Stimulated activated CD8-positive, alpha-beta memory T cell treated with anti-CD3 and anti-CD28 coated beads, Interleukin-4, amount 100 ng/mL, for 1 hour (primary cell): ENCODE measurements around the gene PTX4.
"Not testable (repeated sequence)": the region's sequence is repeated elsewhere in the genome, so short reads cannot be mapped to it uniquely, and the experiment has no call there.

Experiments used
- DNase-seq, 2 donors: peaks; one replicate each; pipeline ENCODE4 v3.0.0-alpha.2; 2020; ENCODE audit warnings: low read depth in 2 of 2, low spot score in 1 of 2

Gene PTX4

GRCh38 chr16:1444730-1445517 is 43.8 kb downstream of the PTX4 start:
- DNase-seq: no peak

- DNase-seq: no peak
These were observed 44.6 kb downstream of the PTX4 start, which contains the start of gene CCDC154 for GRCh38 chr16:1443980-1444729. Gene CCDC154, minus strand, starts transcription at chr16:1444556. Its CDS starts 234 bp downstream, at chr16:1444322.

GRCh38 chr16:1443403-1443973 is 45.3 kb downstream of the PTX4 start:
- DNase-seq: no peak

GRCh38 chr16:1442697-1443096 is 46.0 kb downstream of the PTX4 start:
- DNase-seq: no peak

GRCh38 chr16:1441391-1441829 is 47.3 kb downstream of the PTX4 start:
- DNase-seq: no peak

GRCh38 chr16:1439699-1440074 is 49.1 kb downstream of the PTX4 start:
- DNase-seq: not testable (repeated sequence)

- DNase-seq: no peak
These were observed 49.6 kb downstream of the PTX4 start for GRCh38 chr16:1439058-1439698.

- DNase-seq: no peak
These were observed 50.3 kb downstream of the PTX4 start for GRCh38 chr16:1438229-1439057.

GRCh38 chr16:1437606-1438005 is 51.1 kb downstream of the PTX4 start:
- no peak for DNase-seq

GRCh38 chr16:1436731-1437355 is 51.9 kb downstream of the PTX4 start:
- no peak for DNase-seq

- DNase-seq: no peak
These were observed 52.6 kb downstream of the PTX4 start for GRCh38 chr16:1435921-1436697.
